Measurements from ENCODE around the gene PPP1R37.

PPP1R37 gene

GRCh38 chr19:45140533-45140932 lies 47.6 kb downstream of the PPP1R37 start:
- no peak for DNase-seq

GRCh38 chr19:45141203-45141900 lies 48.4 kb downstream of the PPP1R37 start:
- no peak for DNase-seq

- no peak for DNase-seq
These were observed 49.2 kb downstream of the PPP1R37 start for GRCh38 chr19:45142016-45142725.

GRCh38 chr19:45142726-45143110 lies 49.7 kb downstream of the PPP1R37 start:
- DNase-seq, result no peak

- DNase-seq, result no peak
These were observed 51.7 kb downstream of the PPP1R37 start for GRCh38 chr19:45144431-45145269.

GRCh38 chr19:45145270-45146189 lies 52.6 kb downstream of the PPP1R37 start:
- no peak for DNase-seq

GRCh38 chr19:45146251-45146650 lies 53.3 kb downstream of the PPP1R37 start:
- DNase-seq, result no peak

- DNase-seq, result no peak
These were observed 53.8 kb downstream of the PPP1R37 start for GRCh38 chr19:45146741-45147205.

GRCh38 chr19:45147835-45148676 lies 55.1 kb downstream of the PPP1R37 start:
- no peak for DNase-seq

GRCh38 chr19:45149129-45149528 lies 56.1 kb downstream of the PPP1R37 start:
- no peak for DNase-seq

GRCh38 chr19:45150180-45150579 lies 57.2 kb downstream of the PPP1R37 start:
- no peak for DNase-seq

GRCh38 chr19:45150751-45151281 lies 57.8 kb downstream of the PPP1R37 start:
- DNase-seq, result no peak

- no peak for DNase-seq
These were observed 58.3 kb downstream of the PPP1R37 start for GRCh38 chr19:45151320-45151719.

GRCh38 chr19:45151821-45152503 lies 59.0 kb downstream of the PPP1R37 start:
- DNase-seq, result no peak

GRCh38 chr19:45152504-45153338 lies 59.7 kb downstream of the PPP1R37 start:
- peak; percentile 78 for DNase-seq

GRCh38 chr19:45153339-45154063 lies 60.5 kb downstream of the PPP1R37 start:
- peak; percentile 74 for DNase-seq

GRCh38 chr19:45154064-45154827 lies 61.3 kb downstream of the PPP1R37 start:
- no peak for DNase-seq

- no peak for DNase-seq
These were observed 63.1 kb downstream of the PPP1R37 start for GRCh38 chr19:45156011-45156630.
